Colonic mucosa (tissue), 4 donors: ENCODE data around the gene FAM20A. TPM values are rescaled to one million over a fixed set of nuclear protein-coding genes. Genes with fewer than 3 reads are reported as not detected.

Source experiments
- DNase-seq: peaks from one replicate; pipeline ENCODE4 v3.0.0-alpha.2; 2020
- H3K27ac ChIP-seq: fragments of 200-600 bp; one replicate; pipeline ENCODE4 v1.8.0; 2021
- H3K27me3 ChIP-seq: fragments of 200-600 bp; one replicate; pipeline ENCODE4 v1.8.0; 2021
- H3K36me3 ChIP-seq: fragments of 200-600 bp; one replicate; pipeline ENCODE4 v1.8.0; 2021
- H3K4me1 ChIP-seq: fragments of 200-600 bp; one replicate; pipeline ENCODE4 v1.8.0; 2021; ENCODE audit warnings: mild to moderate bottlenecking
- H3K4me3 ChIP-seq: fragments of 200-600 bp; one replicate; pipeline ENCODE4 v1.8.0; 2021
- H3K9ac ChIP-seq, 2 donors: one replicate each; pipeline ENCODE4 v1.7.0; 2013; ENCODE audit warnings: control low read depth in 2 of 2, low read depth in 2 of 2, low read length in 2 of 2
- H3K9me3 ChIP-seq: fragments of 200-600 bp; one replicate; pipeline ENCODE4 v1.8.0; 2021
- intact Hi-C: fragments of 100-400 bp; cut with DNase I; formaldehyde crosslinking; loops from one replicate; pipeline ENCODE4 v1.14.1; 2022
- total RNA-seq, 2 donors: library from RNA; stranded (reverse); fragmentation: NEBNext Ultra II Directional in 1 of 2; extraction: Animal tissue kit (Norgen Biotek cat#: 25700) in 1 of 2; gene quantifications; one replicate each; pipeline ENCODE4 v1.2.1, GENCODE V29; 2021
- TF ChIP-seq, protein P1 (sequence below): fragments of 200-600 bp; IDR thresholded peaks from one replicate; pipeline ENCODE4 v1.8.0; 2022; ENCODE audit warnings: antibody characterized with exemption, mild to moderate bottlenecking
- donor health status: healthy.
- donor health status: DM: no; HTN: no; CAD: no.
- donor health status: DM: no; HTN: no; CAD: no.

FAM20A gene
- total RNA-seq, 2 donors from 2014 or later: 0.72 to 4.1 TPM

- intact Hi-C loops: no loop called here
- no peaks in the 10 kb centered on the region for H3K9me3 ChIP-seq
- DNase-seq: no peak
These were observed 44.6 kb downstream of the FAM20A start for GRCh38 chr17:68556551-68556950.

GRCh38 chr17:68544111-68544915 is 56.9 kb downstream of the FAM20A start:
- H3K4me1 ChIP-seq: no peaks in the 10 kb centered on the region
- H3K27me3 ChIP-seq: no peaks in the 10 kb centered on the region
- H3K9me3 ChIP-seq: no peaks in the 10 kb centered on the region
- H3K9ac ChIP-seq: no peak overlapping the region
- intact Hi-C loops: loop anchor here (10.0 kb wide), 1 partner anchor 220 kb away; no protein-coding TSS in a partner anchor
- no peak overlapping the region for H3K27ac ChIP-seq
- TF ChIP-seq, protein P1, sequence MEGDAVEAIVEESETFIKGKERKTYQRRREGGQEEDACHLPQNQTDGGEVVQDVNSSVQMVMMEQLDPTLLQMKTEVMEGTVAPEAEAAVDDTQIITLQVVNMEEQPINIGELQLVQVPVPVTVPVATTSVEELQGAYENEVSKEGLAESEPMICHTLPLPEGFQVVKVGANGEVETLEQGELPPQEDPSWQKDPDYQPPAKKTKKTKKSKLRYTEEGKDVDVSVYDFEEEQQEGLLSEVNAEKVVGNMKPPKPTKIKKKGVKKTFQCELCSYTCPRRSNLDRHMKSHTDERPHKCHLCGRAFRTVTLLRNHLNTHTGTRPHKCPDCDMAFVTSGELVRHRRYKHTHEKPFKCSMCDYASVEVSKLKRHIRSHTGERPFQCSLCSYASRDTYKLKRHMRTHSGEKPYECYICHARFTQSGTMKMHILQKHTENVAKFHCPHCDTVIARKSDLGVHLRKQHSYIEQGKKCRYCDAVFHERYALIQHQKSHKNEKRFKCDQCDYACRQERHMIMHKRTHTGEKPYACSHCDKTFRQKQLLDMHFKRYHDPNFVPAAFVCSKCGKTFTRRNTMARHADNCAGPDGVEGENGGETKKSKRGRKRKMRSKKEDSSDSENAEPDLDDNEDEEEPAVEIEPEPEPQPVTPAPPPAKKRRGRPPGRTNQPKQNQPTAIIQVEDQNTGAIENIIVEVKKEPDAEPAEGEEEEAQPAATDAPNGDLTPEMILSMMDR: no peak
- DNase-seq: no peak
- H3K4me3 ChIP-seq: no peak overlapping the region
- H3K36me3 ChIP-seq: no peaks in the 10 kb centered on the region

More at GRCh38 chr17:68556551-68556950, 44.6 kb downstream of the FAM20A start:
- no peak overlapping the region for H3K27ac ChIP-seq
- H3K4me1 ChIP-seq: no peaks in the 10 kb centered on the region
- TF ChIP-seq, protein P1: no peak
- no peak overlapping the region for H3K4me3 ChIP-seq
- H3K36me3 ChIP-seq: no peaks in the 10 kb centered on the region
- no peak overlapping the region for H3K9ac ChIP-seq
- no peaks in the 10 kb centered on the region for H3K27me3 ChIP-seq

DNA sequence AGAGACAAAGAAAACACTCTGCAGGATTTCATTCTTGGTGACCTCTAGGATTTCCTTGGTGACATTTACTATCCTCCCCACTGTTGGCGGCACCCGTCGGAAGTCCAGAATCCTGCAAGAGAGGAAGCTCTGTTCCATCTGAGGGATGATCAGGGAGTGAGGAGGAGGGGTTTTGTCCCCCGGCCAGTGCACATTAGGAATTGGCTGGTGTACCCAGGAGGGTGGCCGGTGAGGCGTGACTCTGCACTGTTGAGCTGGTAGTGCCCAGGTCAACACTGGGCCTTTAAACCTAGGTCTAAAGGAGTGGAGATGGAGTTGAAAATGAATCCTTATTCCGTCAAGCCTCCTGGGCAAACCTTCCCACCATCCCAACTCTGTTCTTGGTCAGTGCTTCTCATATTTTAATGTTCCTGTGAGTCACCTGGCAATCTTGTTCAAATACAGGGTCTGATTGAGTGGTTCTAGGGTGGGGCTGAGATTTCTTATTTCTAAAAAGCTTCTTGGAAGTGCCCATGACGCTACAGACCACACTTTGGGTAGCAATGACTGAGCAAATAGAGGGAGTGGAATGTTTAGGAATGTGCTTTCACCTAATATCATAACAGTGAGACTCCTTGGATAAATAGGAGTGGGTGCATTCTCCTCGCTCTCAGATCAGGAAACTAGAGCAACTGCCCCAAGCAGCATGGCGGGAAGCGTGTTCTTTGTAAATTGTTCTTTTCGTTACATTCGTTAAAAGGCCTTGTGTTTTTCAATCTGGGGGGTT is 58.3 kb downstream of the FAM20A start:
- Histone ChIP-seq H3K9me3 (no peaks in the 10 kb centered on the region), H3K4me1 (no peaks in the 10 kb centered on the region), H3K9ac (no peak overlapping the region), H3K36me3 (no peaks in the 10 kb centered on the region), H3K4me3 (no peak overlapping the region), H3K27ac (no peak overlapping the region), H3K27me3 (no peaks in the 10 kb centered on the region)
- no peak for DNase-seq
- TF ChIP-seq, protein P1: no peak
- intact Hi-C loops: loop anchor here (10.0 kb wide), 1 partner anchor 222 kb away; no protein-coding TSS in a partner anchor

DNA sequence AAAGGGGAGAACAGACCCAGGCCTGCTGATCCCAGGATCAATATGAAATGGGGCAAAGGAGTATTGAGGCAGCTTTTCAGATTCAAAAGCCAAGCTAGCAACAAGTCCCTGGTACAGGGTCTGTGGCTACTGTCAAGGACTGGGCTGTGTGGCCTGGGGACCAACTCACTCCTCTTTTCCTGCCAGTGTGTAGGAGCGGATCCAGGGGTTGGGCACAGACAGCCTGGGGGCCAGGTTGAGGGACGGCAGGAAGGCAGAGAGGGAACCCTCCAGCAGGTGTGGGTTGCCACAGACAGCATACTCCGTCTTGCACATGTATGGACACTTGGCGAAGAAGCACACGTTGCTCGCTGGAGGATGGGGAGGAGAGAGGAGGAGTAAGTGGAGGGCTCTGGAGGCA is 59.4 kb downstream of the FAM20A start:
- no peaks in the 10 kb centered on the region for H3K27me3 ChIP-seq
- H3K4me3 ChIP-seq: no peak overlapping the region
- H3K9ac ChIP-seq: no peak overlapping the region
- TF ChIP-seq, protein P1: no peak
- intact Hi-C loops: loop anchor here (10.0 kb wide), 1 partner anchor 223 kb away; no protein-coding TSS in a partner anchor
- DNase-seq: no peak
- H3K27ac ChIP-seq: no peak overlapping the region
- no peaks in the 10 kb centered on the region for H3K9me3 ChIP-seq
- H3K36me3 ChIP-seq: no peaks in the 10 kb centered on the region
- no peaks in the 10 kb centered on the region for H3K4me1 ChIP-seq

DNA sequence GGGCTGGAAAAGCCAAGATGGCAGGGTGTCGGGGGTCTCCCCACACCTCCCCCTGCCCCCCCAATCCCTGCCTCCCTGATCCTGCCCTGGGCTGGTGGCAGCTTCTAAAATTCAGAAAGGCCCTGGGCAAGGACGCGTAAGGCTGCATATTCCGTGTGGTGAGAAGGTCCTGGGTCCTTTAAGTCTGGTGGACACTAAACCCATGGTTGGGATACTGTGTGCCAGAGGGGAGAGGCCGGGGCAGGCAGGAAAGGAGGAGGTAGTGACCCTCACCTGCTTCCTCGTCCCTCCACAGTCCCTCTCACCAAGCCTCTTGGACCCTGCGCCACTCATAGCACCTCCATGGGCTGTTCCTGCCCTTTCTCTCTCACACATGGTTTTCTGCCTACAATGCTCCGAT is 60.2 kb downstream of the FAM20A start:
- TF ChIP-seq, protein P1: no peak
- intact Hi-C loops: loop anchor here (10.0 kb wide), 1 partner anchor 224 kb away; no protein-coding TSS in a partner anchor
- H3K27ac ChIP-seq: no peak overlapping the region
- no peaks in the 10 kb centered on the region for H3K4me1 ChIP-seq
- H3K9ac ChIP-seq: no peak overlapping the region
- no peak for DNase-seq
- H3K27me3 ChIP-seq: no peaks in the 10 kb centered on the region
- H3K4me3 ChIP-seq: no peak overlapping the region
- no peaks in the 10 kb centered on the region for H3K36me3 ChIP-seq
- H3K9me3 ChIP-seq: no peaks in the 10 kb centered on the region
